ENCODE results near the gene MAB21L3. TPM values are rescaled to one million over a fixed set of nuclear protein-coding genes. Genes with fewer than 3 reads are reported as not detected.

MAB21L3 gene
- total RNA-seq, 1 donor from 2014 or later = under 0.01 TPM

- DNase-seq (ENCODE audit: low spot score in 2 of 2) (no peak), FAIRE-seq (no peak)
Measured at GRCh38 chr1:116107371-116107770, 3.8 kb upstream of the MAB21L3 start.

GRCh38 chr1:116111524-116112021 lies 374 bp downstream of the MAB21L3 start:
- DNase-seq (ENCODE audit: low spot score in 2 of 2) (no peak), FAIRE-seq (no peak)

GRCh38 chr1:116112388-116113140 lies 1.4 kb downstream of the MAB21L3 start:
- FAIRE-seq (no peak), DNase-seq (ENCODE audit: low spot score in 2 of 2) (no peak)

GRCh38 chr1:116113615-116114014 lies 2.4 kb downstream of the MAB21L3 start:
- FAIRE-seq (no peak), DNase-seq (ENCODE audit: low spot score in 2 of 2) (no peak)

- FAIRE-seq (no peak), DNase-seq (ENCODE audit: low spot score in 2 of 2) (no peak)
Measured at GRCh38 chr1:116115476-116116439, 4.6 kb downstream of the MAB21L3 start.

- DNase-seq (ENCODE audit: low spot score in 2 of 2) (no peak), FAIRE-seq (no peak)
Measured at GRCh38 chr1:116118471-116118870, 7.3 kb downstream of the MAB21L3 start.

GRCh38 chr1:116119876-116120275 lies 8.7 kb downstream of the MAB21L3 start:
- DNase-seq (ENCODE audit: low spot score in 2 of 2) (no peak), FAIRE-seq (no peak)

- DNase-seq (ENCODE audit: low spot score in 2 of 2) (no peak), FAIRE-seq (no peak)
Measured at GRCh38 chr1:116122955-116123757, 12.0 kb downstream of the MAB21L3 start.

GRCh38 chr1:116123837-116124533 lies 12.8 kb downstream of the MAB21L3 start:
- FAIRE-seq = no peak
- DNase-seq (ENCODE audit: low spot score in 2 of 2) = no peak

GRCh38 chr1:116125758-116126157 lies 14.6 kb downstream of the MAB21L3 start:
- no peak for DNase-seq (ENCODE audit: low spot score in 2 of 2)
- FAIRE-seq = no peak

GRCh38 chr1:116126281-116126680 lies 15.1 kb downstream of the MAB21L3 start:
- no peak for DNase-seq (ENCODE audit: low spot score in 2 of 2)
- FAIRE-seq = no peak

GRCh38 chr1:116127123-116127847 lies 16.1 kb downstream of the MAB21L3 start:
- FAIRE-seq = no peak
- no peak for DNase-seq (ENCODE audit: low spot score in 2 of 2)

- FAIRE-seq (no peak), DNase-seq (ENCODE audit: low spot score in 2 of 2) (no peak)
Measured at GRCh38 chr1:116127848-116128540, 16.8 kb downstream of the MAB21L3 start.

- FAIRE-seq = no peak
- no peak for DNase-seq (ENCODE audit: low spot score in 2 of 2)
Measured at GRCh38 chr1:116128664-116129063, 17.5 kb downstream of the MAB21L3 start.

- FAIRE-seq = no peak
- no peak for DNase-seq (ENCODE audit: low spot score in 2 of 2)
Measured at GRCh38 chr1:116129537-116129936, 18.3 kb downstream of the MAB21L3 start.

GRCh38 chr1:116130356-116130755 lies 19.2 kb downstream of the MAB21L3 start:
- FAIRE-seq = no peak
- DNase-seq (ENCODE audit: low spot score in 2 of 2) = no peak

GRCh38 chr1:116131170-116131569 lies 20.0 kb downstream of the MAB21L3 start:
- DNase-seq (ENCODE audit: low spot score in 2 of 2) (no peak), FAIRE-seq (no peak)

GRCh38 chr1:116131866-116132605 lies 20.8 kb downstream of the MAB21L3 start:
- DNase-seq (ENCODE audit: low spot score in 2 of 2) (no peak), FAIRE-seq (no peak)

Measured in frontal cortex (tissue), 4 donors.